ENCODE data around the gene MATCAP1.
A peak's percentile ranks its signal among the peaks of the same experiment; 100 is the strongest.

The MATCAP1 gene

GRCh38 chr16:67156143-67156844 is 27.5 kb downstream of the MATCAP1 start:
- DNase-seq (ENCODE audit: low read depth), result no peak

GRCh38 chr16:67155295-67156142 is 28.2 kb downstream of the MATCAP1 start:
- peak; percentile 69 for DNase-seq (ENCODE audit: low read depth)

- no peak for DNase-seq (ENCODE audit: low read depth)
Observed at GRCh38 chr16:67154578-67155294, 29.0 kb downstream of the MATCAP1 start.

GRCh38 chr16:67151431-67152097 is 32.2 kb downstream of the MATCAP1 start:
- DNase-seq (ENCODE audit: low read depth), result no peak

GRCh38 chr16:67150833-67151396 is 32.8 kb downstream of the MATCAP1 start, which contains the start of gene B3GNT9:
TSS of gene B3GNT9 (minus strand) at chr16:67150998. CDS start at chr16:67150485, 513 bp downstream.
- DNase-seq (ENCODE audit: low read depth), result peak; percentile 81

- DNase-seq (ENCODE audit: low read depth), result peak; percentile 75
Observed at GRCh38 chr16:67150047-67150832, 33.5 kb downstream of the MATCAP1 start.

GRCh38 chr16:67149276-67150046 is 34.3 kb downstream of the MATCAP1 start:
- no peak for DNase-seq (ENCODE audit: low read depth)

GRCh38 chr16:67148656-67149275 is 35.0 kb downstream of the MATCAP1 start:
- DNase-seq (ENCODE audit: low read depth), result no peak

- no peak for DNase-seq (ENCODE audit: low read depth)
Observed at GRCh38 chr16:67148221-67148620, 35.5 kb downstream of the MATCAP1 start.

GRCh38 chr16:67147437-67148140 is 36.2 kb downstream of the MATCAP1 start:
- DNase-seq (ENCODE audit: low read depth), result no peak

GRCh38 chr16:67146523-67147357 is 37.0 kb downstream of the MATCAP1 start:
- no peak for DNase-seq (ENCODE audit: low read depth)

GRCh38 chr16:67145746-67146145 is 38.0 kb downstream of the MATCAP1 start:
- no peak for DNase-seq (ENCODE audit: low read depth)

GRCh38 chr16:67144943-67145342 is 38.8 kb downstream of the MATCAP1 start:
- DNase-seq (ENCODE audit: low read depth), result no peak

- no peak for DNase-seq (ENCODE audit: low read depth)
Observed at GRCh38 chr16:67142342-67142741, 41.4 kb downstream of the MATCAP1 start.

- no peak for DNase-seq (ENCODE audit: low read depth)
Observed at GRCh38 chr16:67141391-67141790, 42.4 kb downstream of the MATCAP1 start.

- peak; percentile 33 for DNase-seq (ENCODE audit: low read depth)
Observed at GRCh38 chr16:67137605-67138004, 46.2 kb downstream of the MATCAP1 start.

- DNase-seq (ENCODE audit: low read depth), result no peak
Observed at GRCh38 chr16:67129422-67129821, 54.3 kb downstream of the MATCAP1 start.

- DNase-seq (ENCODE audit: low read depth), result no peak
Observed at GRCh38 chr16:67128887-67129286, 54.9 kb downstream of the MATCAP1 start.
